ENCODE results near the gene WASL. TPM values are rescaled to one million over a fixed set of nuclear protein-coding genes. Genes with fewer than 3 reads are reported as not detected.
"Not testable (repeated sequence)": the region's sequence is repeated elsewhere in the genome, so short reads cannot be mapped to it uniquely, and the experiment has no call there.

Gene WASL
- 1 to 10 TPM; 1.1 to 2.4 (median 1.7) TPM for polyA plus RNA-seq

DNA sequence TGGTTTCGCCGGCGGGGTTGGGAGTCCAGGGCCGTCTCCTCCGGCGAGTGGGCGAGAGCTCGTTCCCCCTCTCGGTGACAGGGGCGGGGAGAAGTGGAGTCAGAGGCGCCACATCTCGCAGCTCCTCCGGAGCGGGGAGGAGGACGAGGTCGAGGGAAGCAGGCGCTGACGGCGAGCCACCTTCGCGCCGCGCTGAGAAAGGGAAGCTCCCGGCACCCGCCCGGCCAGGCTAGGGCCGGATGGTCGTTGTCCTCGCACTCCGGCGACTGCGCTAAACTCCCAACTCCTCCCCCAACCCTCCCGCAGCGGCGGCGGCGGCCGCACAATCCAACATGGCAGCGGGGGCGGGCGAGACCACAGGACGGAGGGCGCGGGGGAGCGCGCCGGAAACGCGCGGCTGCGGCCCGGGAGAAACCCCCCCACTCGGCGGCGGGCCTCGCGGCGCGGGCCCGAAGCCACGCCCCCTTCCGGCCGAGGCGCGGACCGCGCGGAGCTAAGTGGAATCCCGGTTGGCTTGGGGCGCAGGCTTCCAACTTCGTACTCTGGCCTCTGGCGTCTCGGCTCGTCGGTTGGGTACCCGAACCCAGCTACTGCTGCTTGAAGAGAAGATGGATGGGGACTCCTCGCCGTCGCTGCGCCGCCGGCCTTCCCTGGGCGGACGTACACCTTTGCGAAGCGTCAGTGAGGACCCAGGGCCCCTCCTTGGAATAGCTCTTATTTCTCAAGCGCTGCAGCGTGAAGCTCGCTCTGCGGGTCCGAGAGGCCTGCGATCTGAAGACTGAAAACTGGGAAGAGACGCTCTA, at the start of gene WASL:
Gene WASL (minus strand): TSS at position 270 of the 803 bp plus-strand sequence. CDS start 269 bp downstream, at position 1.
- no peaks in the 10 kb centered on the region for H3K9me3 Mint-ChIP-seq
- DNase-seq, result peak; percentile 91 to 92 (median 91)
- no peaks in the 10 kb centered on the region for H3K36me3 Mint-ChIP-seq
- peak within 1 kb of the TSS; percentile 81 to 95 (median 94) for H3K27ac Mint-ChIP-seq
- peaks cover 44 to 58% of the 10 kb centered on the region in 2 donors for H3K4me1 Mint-ChIP-seq
- peak within 1 kb of the TSS; percentile 90 to 97 (median 94) for H3K4me3 Mint-ChIP-seq
- H3K27me3 Mint-ChIP-seq (ENCODE audit: low read depth in 3 of 3), result peaks cover 2 to 15% (median 13%) of the 10 kb centered on the region in 3 donors

DNA sequence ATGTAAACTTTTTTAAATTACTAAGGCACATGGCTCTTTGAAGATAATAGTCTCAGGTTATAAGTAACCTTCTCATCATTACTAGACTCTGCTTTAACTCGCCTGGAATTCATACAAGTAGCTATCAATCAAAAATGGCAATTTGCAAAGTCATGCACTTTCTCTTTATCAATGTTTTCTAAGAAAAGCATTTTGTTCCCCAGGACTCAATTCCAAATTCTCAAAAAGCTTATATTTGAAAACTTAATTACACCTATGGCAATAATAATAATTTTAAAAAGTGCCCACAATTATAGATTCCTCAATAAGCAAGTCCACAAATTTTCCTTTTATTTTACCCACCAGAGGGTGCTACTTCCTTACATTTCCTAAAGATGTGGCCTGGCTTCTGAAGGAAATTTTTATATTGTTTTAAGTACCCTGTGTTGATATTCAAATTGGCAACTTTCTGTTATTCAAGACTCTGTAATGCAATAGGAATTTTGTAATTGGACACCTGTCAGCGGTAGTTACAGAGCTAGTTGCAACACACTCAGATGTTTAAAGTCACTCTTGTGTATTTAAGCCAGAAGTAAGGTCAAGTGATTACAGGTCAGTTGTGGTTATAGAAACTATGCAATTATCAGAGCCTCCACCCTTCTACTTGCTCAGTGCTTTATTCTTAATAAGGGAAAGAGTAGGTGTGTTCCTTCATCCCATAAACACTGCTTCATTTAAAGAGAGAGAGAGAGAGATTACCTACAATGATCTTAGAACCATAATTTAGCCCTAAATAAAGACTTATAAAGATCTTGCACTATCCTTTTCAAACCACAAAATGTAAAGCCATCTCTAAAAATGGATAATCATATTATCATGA, 49.1 kb upstream of the WASL start:
- no peaks in the 10 kb centered on the region for H3K4me1 Mint-ChIP-seq
- H3K9me3 Mint-ChIP-seq, result no peaks in the 10 kb centered on the region
- no peak overlapping the region for H3K27ac Mint-ChIP-seq
- peaks cover 0 to 5% (median 2%) of the 10 kb centered on the region in 3 donors for H3K27me3 Mint-ChIP-seq (ENCODE audit: low read depth in 3 of 3)
- DNase-seq, result no peak
- no peaks in the 10 kb centered on the region for H3K36me3 Mint-ChIP-seq
- no peak overlapping the region for H3K4me3 Mint-ChIP-seq

DNA sequence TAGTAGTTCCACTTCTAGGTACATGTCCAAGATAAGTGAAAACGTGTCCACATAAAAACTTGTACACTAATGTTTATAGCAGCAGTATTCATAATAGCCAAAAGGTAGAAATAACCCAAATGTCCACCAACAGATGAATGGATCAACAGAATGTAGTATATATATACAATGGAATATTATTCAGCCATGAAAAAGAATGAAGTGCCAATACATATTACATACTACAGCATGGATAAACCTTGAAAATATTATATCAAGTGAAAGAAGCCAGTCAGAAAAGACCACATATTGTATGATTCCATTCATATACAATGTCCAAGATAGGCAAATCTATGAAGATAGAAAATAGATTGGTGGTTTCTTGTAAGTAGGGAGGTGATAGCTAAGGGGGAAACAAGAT, 47.8 kb upstream of the WASL start:
- Mint-ChIP-seq H3K9me3 (no peaks in the 10 kb centered on the region), H3K4me3 (no peak overlapping the region), H3K36me3 (no peaks in the 10 kb centered on the region), H3K27me3 (ENCODE audit: low read depth in 3 of 3) (peaks cover 0 to 5% (median 2%) of the 10 kb centered on the region in 3 donors), H3K27ac (no peak overlapping the region), H3K4me1 (no peaks in the 10 kb centered on the region)
- no peak for DNase-seq

DNA sequence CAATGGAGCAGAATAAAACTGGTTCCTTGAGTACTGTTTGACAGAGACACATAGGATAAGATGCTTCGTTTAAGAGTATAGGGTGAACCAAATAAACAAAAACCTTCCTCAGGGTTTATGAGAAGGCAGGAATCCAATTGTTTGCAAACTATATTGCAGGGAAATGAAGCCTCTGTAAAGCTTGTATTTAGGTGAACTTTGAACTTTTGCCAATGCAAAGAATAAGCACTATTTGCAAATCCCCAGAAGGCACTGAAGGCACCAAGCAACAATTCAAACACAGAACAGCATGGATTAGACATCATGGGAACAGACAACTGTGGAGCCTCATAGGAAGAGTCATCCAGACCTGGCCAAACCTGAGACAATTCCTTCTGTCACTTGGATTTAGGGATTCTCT, 47.1 kb upstream of the WASL start:
- Mint-ChIP-seq H3K27me3 (ENCODE audit: low read depth in 3 of 3) (peaks cover 0 to 5% (median 2%) of the 10 kb centered on the region in 3 donors), H3K4me3 (no peak overlapping the region), H3K27ac (no peak overlapping the region), H3K4me1 (no peaks in the 10 kb centered on the region), H3K9me3 (no peaks in the 10 kb centered on the region), H3K36me3 (no peaks in the 10 kb centered on the region)
- DNase-seq, result no peak

DNA sequence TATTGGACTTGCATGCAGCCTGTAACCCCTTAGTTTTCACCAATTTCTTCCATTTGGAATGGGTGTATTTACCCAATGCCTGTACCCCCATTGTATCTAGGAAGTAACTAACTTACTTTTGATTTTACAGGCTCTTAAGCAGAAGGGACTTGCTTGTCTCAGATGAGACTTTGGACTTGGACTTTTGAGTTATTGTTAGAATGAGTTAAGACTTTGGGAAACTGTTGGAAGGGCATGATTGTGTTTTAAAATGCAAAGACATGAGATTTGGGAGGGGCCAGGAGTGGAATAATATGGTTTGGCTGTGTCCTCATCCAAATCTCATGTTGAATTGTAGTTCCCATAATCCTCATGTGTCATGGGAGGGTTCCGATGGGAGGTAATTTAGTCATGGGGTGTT, 46.3 kb upstream of the WASL start:
- not testable (repeated sequence) for H3K36me3 Mint-ChIP-seq; H3K4me1 Mint-ChIP-seq; H3K9me3 Mint-ChIP-seq; H3K27me3 Mint-ChIP-seq (ENCODE audit: low read depth in 3 of 3); H3K27ac Mint-ChIP-seq; H3K4me3 Mint-ChIP-seq; DNase-seq

DNA sequence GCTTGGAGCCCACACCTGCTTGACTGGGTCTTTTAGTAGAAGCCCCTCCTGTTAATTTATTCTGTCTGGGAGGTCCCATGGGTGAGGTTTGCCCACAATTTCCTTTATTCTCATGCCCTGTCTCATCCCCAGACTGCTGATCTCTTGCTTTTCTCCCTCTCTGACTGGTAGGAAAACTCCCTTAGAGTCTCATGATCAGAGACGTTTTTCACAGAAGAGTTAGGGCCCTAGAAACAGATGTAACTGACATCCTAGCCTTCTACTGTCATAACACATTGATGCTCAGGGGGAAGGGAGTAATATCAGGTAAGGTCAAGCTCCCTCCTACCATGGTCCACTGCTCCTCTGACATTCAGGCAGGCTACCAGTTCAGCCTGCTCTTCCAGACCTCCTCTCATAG, 43.7 kb upstream of the WASL start:
- H3K27ac Mint-ChIP-seq, result no peak overlapping the region
- DNase-seq, result no peak
- no peaks in the 10 kb centered on the region for H3K9me3 Mint-ChIP-seq
- peaks cover 0 to 3% (median 2%) of the 10 kb centered on the region in 3 donors for H3K27me3 Mint-ChIP-seq (ENCODE audit: low read depth in 3 of 3)
- no peak overlapping the region for H3K4me3 Mint-ChIP-seq
- no peaks in the 10 kb centered on the region for H3K4me1 Mint-ChIP-seq
- H3K36me3 Mint-ChIP-seq, result no peaks in the 10 kb centered on the region

DNA sequence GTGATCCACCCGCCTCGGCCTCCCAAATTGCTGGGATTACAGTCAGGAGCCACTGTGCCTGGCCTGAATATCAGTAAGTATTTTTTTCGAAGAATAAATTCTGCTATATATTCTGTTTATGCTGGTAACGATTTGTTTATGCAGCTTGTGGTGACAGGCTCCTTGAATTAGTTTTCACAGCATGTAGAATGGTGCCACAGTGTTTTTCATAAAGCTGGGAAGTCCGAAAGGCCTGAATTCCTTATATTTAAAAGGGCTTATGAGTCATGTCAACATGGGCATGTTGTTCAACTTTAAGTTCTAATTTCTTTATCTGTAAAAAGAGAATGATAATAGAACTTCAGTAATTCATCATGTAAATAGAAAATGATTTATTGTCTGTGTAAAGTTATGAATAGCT, 42.2 kb upstream of the WASL start:
- Mint-ChIP-seq H3K27ac (no peak overlapping the region), H3K27me3 (ENCODE audit: low read depth in 3 of 3) (peaks cover 0 to 3% (median 1%) of the 10 kb centered on the region in 3 donors), H3K9me3 (no peaks in the 10 kb centered on the region), H3K4me1 (no peaks in the 10 kb centered on the region), H3K4me3 (no peak overlapping the region), H3K36me3 (no peaks in the 10 kb centered on the region)
- DNase-seq, result no peak

DNA sequence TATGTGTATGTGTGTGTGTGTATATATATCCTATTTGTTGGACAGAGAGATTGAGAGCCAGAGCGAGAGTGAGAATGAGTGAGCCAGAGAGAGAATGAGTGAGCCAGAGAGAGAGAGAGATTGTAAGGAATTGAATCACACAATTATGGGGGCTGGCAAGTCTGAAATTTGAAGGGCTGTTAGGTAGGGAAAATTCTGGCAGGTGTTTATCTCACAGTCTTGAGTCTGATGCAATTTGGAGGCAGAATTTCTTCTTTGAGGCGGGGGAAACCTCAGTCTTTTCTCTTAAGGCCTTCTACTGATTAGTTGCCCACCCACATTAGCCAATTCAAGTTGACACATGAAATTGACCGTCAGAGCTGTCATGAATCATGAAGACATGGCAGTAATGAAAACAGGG, 41.0 kb upstream of the WASL start:
- H3K27ac Mint-ChIP-seq, result no peak overlapping the region
- H3K4me3 Mint-ChIP-seq, result no peak overlapping the region
- no peak for DNase-seq
- H3K9me3 Mint-ChIP-seq, result no peaks in the 10 kb centered on the region
- H3K4me1 Mint-ChIP-seq, result no peaks in the 10 kb centered on the region
- H3K27me3 Mint-ChIP-seq (ENCODE audit: low read depth in 3 of 3), result peaks cover 0 to 2% (median 0%) of the 10 kb centered on the region in 3 donors
- H3K36me3 Mint-ChIP-seq, result no peaks in the 10 kb centered on the region

DNA sequence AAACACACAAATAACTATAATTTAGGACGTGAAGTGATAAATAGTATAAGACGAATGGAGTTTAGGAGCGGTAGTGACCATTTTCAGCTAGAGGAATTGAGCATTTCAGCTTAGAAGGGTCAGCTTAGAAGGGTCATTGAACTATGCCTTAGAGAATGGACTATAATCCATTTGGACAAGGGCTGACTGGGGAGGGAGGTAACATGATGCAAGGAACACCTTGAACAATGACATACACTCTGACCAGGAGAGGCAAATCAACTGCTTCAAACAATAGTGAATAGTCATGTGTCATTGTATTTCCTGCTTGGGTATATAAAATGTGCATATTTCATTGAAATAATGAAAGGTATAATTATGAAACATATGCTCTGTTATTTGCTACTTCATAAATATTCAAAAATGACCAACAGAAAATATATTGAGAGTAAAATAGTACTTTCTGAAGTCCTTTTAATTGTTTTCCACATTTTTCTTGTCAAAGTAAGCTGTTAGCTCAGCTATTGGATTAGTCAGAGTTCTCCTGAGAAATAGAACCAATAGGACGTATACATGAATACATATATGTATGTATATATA, 40.5 kb upstream of the WASL start:
- Mint-ChIP-seq H3K27ac (no peak overlapping the region), H3K36me3 (no peaks in the 10 kb centered on the region), H3K27me3 (ENCODE audit: low read depth in 3 of 3) (no peaks in the 10 kb centered on the region), H3K9me3 (no peaks in the 10 kb centered on the region), H3K4me3 (no peak overlapping the region), H3K4me1 (no peaks in the 10 kb centered on the region)
- DNase-seq, result no peak

DNA sequence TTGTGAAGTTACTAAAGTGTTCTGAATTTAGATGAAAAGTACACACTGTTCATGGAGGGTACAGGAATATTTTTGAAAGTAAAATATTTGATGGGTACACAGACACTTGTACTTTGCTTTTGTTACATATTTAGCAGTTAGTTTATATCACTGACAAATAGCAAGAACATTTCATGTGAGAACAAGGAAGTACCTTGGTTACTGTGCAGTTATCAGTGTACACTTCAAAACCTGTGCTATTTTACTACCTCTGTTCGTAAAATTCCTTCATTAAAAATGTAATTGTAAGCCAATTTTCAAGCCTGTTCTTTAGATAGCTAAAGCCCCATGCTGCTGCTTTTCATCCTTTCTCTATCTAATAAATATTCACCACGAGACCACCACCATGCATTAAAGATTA, 39.8 kb upstream of the WASL start:
- no peak for DNase-seq
- Mint-ChIP-seq H3K27me3 (ENCODE audit: low read depth in 3 of 3) (no peaks in the 10 kb centered on the region), H3K9me3 (no peaks in the 10 kb centered on the region), H3K4me3 (no peak overlapping the region), H3K27ac (no peak overlapping the region), H3K4me1 (no peaks in the 10 kb centered on the region), H3K36me3 (no peaks in the 10 kb centered on the region)

DNA sequence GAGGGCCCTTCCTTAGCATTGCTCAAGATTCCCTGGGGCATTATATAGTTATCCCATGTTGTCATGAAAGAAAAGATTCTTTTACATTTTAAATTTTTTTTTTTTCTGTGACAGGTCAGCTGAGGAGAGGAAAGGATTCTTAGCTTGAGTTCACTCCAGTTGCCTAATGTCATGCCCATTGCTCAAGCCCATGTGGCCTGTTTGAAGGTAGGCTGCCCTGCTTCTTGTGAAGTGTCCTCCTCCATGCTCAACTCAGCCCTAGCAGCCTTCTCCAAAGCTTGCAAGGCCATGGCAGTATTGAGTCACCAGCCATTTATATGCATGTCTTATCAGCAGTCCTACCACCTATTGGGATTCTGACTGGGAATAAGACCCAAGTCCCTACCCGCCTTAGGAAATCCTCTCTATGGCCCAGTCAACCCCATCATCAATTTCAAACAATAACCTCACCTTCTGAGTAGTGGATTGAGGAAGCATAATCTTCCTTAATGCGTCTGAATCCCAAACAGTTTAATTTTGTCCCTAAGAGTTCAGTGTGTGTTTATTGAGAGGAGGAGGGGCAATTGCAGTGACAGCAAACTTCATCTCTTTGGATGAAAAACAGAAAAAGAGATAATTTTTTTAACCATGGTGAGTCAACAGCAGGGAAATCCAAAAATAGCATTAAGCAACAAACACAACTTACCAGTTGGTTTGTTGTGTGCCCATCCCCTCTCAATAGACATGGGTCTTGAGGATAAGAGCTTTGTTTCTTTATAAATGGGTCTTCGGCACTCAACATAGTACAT, 38.6 kb upstream of the WASL start:
- H3K4me3 Mint-ChIP-seq, result no peak overlapping the region
- no peaks in the 10 kb centered on the region for H3K36me3 Mint-ChIP-seq
- no peaks in the 10 kb centered on the region for H3K9me3 Mint-ChIP-seq
- no peak for DNase-seq
- H3K27ac Mint-ChIP-seq, result no peak overlapping the region
- H3K27me3 Mint-ChIP-seq (ENCODE audit: low read depth in 3 of 3), result no peaks in the 10 kb centered on the region
- H3K4me1 Mint-ChIP-seq, result no peaks in the 10 kb centered on the region

DNA sequence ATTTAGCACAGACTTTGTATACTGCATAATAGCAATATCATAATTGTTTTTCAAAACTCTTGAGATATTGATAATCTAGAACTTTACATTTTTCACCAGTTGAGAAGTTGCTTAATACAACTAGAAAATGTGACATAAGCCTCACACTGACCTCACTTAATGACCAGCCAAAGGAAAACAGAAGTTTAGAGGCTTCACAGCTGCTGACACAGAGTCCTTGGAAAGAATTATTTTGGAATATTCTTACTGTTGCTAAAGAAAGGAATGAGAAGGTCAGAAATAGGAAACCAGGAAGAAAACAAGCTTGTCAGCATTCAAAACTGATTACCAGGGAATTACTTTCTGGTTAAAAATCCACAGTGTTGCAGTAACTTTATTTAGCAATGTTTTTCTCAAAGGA, 35.5 kb upstream of the WASL start:
- Mint-ChIP-seq H3K4me3 (no peak overlapping the region), H3K27ac (no peak overlapping the region), H3K27me3 (ENCODE audit: low read depth in 3 of 3) (peaks cover 1 to 2% (median 2%) of the 10 kb centered on the region in 3 donors), H3K4me1 (no peaks in the 10 kb centered on the region), H3K36me3 (no peaks in the 10 kb centered on the region), H3K9me3 (no peaks in the 10 kb centered on the region)
- no peak for DNase-seq

DNA sequence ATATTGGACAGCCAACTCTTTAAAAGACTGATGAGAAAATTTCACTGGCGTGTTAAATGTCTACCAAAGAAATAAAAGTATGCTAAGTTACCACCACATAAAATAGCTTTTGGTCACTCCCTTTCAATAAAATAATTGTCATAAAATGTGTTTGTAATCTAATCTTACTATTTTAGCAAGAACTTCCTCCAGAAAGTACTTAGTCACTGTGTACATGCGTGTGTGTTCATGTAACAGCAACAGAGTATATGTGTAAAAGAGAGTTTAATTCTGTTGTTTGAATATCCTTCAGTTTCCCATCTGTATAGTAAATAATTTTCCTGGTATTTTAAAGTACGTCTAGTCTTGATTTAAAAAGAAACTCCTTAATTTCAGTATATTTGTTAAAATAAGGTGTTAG, 35.0 kb upstream of the WASL start:
- Mint-ChIP-seq H3K4me1 (no peaks in the 10 kb centered on the region), H3K27me3 (ENCODE audit: low read depth in 3 of 3) (peaks cover 1 to 2% (median 2%) of the 10 kb centered on the region in 3 donors), H3K27ac (no peak overlapping the region), H3K4me3 (no peak overlapping the region), H3K9me3 (no peaks in the 10 kb centered on the region), H3K36me3 (no peaks in the 10 kb centered on the region)
- DNase-seq, result no peak

All from immature natural killer cell (primary cell).